NCI-H345 treated with DMSO at 0.1 percent for 48 hours (cell line): ENCODE results near the gene C12orf60.

Experiments
- DNase-seq: peaks from one replicate; lab custom pipeline; 2025; ENCODE audit not compliant: unreplicated experiment; lab: John Stamatoyannopoulos, UW

The C12orf60 gene

DNA sequence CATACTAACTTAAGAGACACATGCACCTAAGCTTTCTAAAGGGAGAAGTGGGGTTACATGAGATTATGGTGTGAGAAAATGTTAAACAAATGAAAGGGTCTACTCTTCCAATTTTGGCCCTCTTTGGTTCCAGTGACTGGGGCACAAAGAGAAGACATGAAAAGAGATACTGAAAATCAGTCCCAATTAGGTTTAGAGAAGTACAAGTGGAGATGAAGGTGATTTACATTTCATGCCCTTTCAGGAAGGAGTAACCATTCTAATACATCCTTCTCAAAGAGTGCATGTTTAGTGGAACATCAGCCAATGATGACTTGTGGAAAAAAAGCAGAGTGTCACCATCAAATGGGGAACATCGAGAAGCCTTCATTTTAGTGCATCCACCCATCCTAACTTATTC, 67.8 kb downstream of the C12orf60 start:
- DNase-seq, result no peak

DNA sequence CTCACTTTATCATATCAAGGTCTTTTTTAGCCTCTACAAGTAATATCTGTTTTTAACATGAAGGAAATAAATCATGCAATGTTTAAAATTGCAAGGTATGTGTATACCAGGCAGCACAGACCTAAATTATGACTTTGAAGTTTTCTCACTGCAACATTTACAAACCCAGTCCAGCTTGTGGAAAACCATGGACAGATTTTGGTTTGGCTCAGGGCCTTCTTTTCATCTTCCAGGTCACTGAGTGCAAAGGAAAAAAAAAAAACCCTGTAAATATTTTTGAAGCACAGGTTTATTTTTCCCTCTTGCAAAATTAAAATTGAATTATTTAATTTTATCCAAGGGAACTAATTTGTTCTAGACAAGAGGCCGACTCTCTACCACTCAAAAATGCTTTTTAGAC, 68.4 kb downstream of the C12orf60 start:
- no peak for DNase-seq

DNA sequence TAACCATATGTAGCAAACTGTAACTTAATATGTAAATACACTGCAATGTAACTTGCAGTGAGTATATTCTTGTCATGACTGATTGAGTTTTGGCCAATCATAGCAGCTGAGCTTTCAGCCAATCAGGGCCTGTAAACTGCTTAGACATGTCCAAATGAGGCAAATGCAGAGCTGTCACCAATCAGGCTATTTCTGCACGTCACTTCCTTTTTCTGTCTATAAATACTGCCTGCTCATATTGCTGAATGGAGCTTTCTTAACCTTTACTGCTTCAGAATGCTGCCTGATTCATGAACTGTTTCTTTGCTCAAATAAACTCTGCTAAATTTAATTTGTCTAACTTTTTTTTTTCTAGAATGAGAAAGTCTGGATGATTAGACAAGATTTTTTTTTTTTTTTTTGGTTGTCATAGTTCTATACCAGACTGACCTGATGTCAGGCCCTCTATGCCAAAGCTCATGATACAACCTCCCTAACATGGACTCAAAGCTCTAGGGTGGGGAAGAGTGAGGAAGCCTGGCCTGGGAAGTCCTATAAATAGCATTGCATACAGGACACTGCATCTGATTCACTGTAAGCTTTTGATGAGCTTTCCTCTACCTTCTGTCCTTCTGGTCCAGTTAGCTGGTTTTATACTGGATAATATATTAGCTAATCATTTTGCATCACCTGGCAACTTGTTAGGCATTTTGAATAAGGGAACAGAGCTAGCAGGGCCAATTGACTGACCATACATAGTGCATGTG, 70.1 kb downstream of the C12orf60 start:
- DNase-seq, result no peak
